RWPE2 (cell line): ENCODE data around the gene MSL3B.
A peak's percentile ranks its signal among the peaks of the same experiment; 100 is the strongest.

Experiments
- ATAC-seq: fragments of 200-7000 bp; cut with Tn5 transposase; 3 replicates; pipeline ENCODE4 v1.9.1; 2021; ENCODE audit warnings: low read depth
- DNase-seq: peaks from one replicate; pipeline ENCODE4 v3.0.0-alpha.2; 2020; ENCODE audit warnings: low spot score
- H3K27ac ChIP-seq: fragments of 450-650 bp; 2 replicates; pipeline ENCODE4 v1.5.1; 2017; ENCODE audit warnings: mild to moderate bottlenecking; ENCODE audit not compliant: poor library complexity, severe bottlenecking
- H3K27me3 ChIP-seq: fragments of 250-450 bp; sonication (Bioruptor Pico); 2 replicates; pipeline ENCODE4 v1.5.1; 2021; ENCODE audit warnings: mild to moderate bottlenecking, moderate library complexity; ENCODE audit not compliant: insufficient read depth, poor library complexity, severe bottlenecking
- H3K36me3 ChIP-seq: fragments of 250-450 bp; sonication (Bioruptor Pico); 2 replicates; pipeline ENCODE4 v1.5.1; 2020; ENCODE audit warnings: low read depth, mild to moderate bottlenecking, moderate library complexity
- H3K4me1 ChIP-seq: fragments of 250-450 bp; sonication (Bioruptor Pico); 2 replicates; pipeline ENCODE4 v1.5.1; 2021; ENCODE audit warnings: mild to moderate bottlenecking, moderate library complexity; ENCODE audit not compliant: insufficient read depth, poor library complexity, severe bottlenecking
- H3K4me3 ChIP-seq: fragments of 250-450 bp; sonication (Bioruptor Pico); 2 replicates; pipeline ENCODE4 v1.5.1; 2021; ENCODE audit warnings: mild to moderate bottlenecking, moderate library complexity; ENCODE audit not compliant: severe bottlenecking
- H3K9me3 ChIP-seq: fragments of 250-450 bp; sonication (Bioruptor Pico); 2 replicates; pipeline ENCODE4 v1.5.1; 2021; ENCODE audit warnings: mild to moderate bottlenecking, moderate library complexity; ENCODE audit not compliant: severe bottlenecking
- TF ChIP-seq, protein P1 (sequence below): fragments of 450-650 bp; IDR thresholded peaks from one replicate; pipeline ENCODE4 v1.5.1; 2017; ENCODE audit warnings: mild to moderate bottlenecking, moderate library complexity; ENCODE audit not compliant: poor library complexity, severe bottlenecking

The MSL3B gene

DNA sequence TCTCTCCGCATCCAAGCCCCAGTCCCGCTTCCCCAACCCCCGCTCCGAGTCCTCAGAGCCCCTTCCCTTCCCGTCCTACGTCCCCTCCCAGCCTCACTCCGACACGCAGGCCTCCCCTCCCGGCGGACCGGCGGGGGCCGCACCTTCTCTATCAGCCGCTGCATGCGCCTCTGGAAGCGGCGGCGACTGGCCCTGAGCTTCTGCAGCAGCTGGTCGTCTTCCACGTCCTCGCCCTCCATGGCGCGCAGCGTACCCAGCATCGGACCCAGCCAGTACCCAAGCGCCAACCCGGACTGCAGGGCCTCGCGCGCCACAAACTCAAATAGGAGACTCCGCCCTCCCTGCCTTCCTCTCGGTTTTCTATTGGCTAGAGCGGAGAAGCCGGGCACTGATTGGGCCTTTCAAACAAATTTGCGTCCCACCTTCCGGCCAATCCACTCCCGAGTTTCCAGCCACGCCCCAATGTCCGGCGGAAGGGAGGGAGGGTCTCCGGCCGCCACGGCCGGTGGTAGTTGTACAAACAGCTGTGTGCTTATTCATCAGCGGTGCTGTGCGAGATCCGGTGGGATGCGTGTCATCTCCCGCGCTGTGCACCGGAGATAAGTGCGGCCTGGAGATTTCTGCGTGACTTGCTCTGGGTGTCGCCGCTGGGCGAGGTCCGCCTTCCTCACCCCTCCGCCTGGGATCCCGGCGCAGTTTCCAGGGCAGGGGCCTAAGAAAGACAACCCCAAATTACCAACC lies 13.8 kb downstream of the MSL3B start, which contains the start of gene HJURP:
HJURP (minus strand) TSS at position 295 of the 741 bp plus-strand sequence; CDS start at position 260, 35 bp downstream.
- H3K27me3 ChIP-seq: no peaks in the 10 kb centered on the region
- peak within 1 kb of the TSS; percentile 59 for H3K27ac ChIP-seq
- ATAC-seq: peak; percentile 97
- H3K4me1 ChIP-seq: peaks cover 15% of the 10 kb centered on the region
- H3K4me3 ChIP-seq: peak within 1 kb of the TSS; percentile 67
- TF ChIP-seq, protein P1, sequence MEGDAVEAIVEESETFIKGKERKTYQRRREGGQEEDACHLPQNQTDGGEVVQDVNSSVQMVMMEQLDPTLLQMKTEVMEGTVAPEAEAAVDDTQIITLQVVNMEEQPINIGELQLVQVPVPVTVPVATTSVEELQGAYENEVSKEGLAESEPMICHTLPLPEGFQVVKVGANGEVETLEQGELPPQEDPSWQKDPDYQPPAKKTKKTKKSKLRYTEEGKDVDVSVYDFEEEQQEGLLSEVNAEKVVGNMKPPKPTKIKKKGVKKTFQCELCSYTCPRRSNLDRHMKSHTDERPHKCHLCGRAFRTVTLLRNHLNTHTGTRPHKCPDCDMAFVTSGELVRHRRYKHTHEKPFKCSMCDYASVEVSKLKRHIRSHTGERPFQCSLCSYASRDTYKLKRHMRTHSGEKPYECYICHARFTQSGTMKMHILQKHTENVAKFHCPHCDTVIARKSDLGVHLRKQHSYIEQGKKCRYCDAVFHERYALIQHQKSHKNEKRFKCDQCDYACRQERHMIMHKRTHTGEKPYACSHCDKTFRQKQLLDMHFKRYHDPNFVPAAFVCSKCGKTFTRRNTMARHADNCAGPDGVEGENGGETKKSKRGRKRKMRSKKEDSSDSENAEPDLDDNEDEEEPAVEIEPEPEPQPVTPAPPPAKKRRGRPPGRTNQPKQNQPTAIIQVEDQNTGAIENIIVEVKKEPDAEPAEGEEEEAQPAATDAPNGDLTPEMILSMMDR: no peak
- H3K36me3 ChIP-seq: peaks cover 43% of the 10 kb centered on the region
- H3K9me3 ChIP-seq: no peaks in the 10 kb centered on the region
- peak; percentile 93 for DNase-seq

DNA sequence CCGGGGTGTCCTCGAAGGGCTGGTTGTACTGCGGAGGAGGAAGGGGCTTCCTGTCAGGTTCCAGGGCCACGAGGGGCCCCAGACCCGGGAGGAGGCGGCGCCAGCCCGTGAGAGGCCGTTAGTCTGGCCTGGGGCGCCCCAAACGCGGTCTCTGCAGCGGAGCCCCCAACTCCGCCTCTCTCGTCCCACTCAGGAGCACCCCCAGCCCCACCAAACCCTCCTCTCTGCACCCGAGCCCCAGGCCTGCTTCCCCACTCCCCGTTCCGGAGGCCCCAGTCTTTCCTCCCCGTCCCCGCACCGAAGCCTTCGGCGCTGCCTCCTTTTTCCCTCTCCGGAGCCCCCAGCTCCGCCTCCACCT lies 14.3 kb downstream of the MSL3B start:
- TF ChIP-seq, protein P1: no peak
- DNase-seq (no peak), ATAC-seq (no peak)
- Histone ChIP-seq H3K27ac (peak overlapping the region; percentile 59), H3K36me3 (peaks cover 48% of the 10 kb centered on the region), H3K4me3 (peak overlapping the region; percentile 67), H3K9me3 (no peaks in the 10 kb centered on the region), H3K4me1 (peaks cover 15% of the 10 kb centered on the region), H3K27me3 (no peaks in the 10 kb centered on the region)

DNA sequence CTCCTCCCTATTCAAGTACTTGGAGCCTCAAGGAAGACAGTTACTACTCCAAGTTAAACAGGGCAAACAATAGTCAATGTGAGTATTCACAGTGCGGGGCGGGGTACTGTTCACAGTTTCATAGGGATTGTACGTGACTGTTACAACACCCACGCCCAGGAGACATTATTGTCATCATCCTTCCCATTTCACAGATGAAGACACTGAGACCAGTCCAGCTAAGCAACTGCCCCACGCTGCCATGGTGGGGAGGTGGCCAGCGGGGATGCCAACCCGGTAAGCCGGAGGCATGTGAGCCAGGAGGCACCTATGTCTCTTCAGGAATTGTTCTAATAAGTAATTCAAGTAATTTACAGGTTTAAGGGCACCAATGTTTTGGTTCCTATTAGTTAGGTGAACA lies 14.8 kb downstream of the MSL3B start:
- DNase-seq (no peak), ATAC-seq (no peak)
- H3K4me3 ChIP-seq: peak overlapping the region; percentile 67
- H3K36me3 ChIP-seq: peaks cover 53% of the 10 kb centered on the region
- H3K27me3 ChIP-seq: no peaks in the 10 kb centered on the region
- peak overlapping the region; percentile 59 for H3K27ac ChIP-seq
- H3K4me1 ChIP-seq: peaks cover 15% of the 10 kb centered on the region
- TF ChIP-seq, protein P1: no peak
- no peaks in the 10 kb centered on the region for H3K9me3 ChIP-seq

GRCh38 chr2:233852056-233852455 lies 16.1 kb downstream of the MSL3B start:
- H3K4me1 ChIP-seq: peaks cover 15% of the 10 kb centered on the region
- TF ChIP-seq, protein P1: no peak
- H3K4me3 ChIP-seq: no peak overlapping the region
- ATAC-seq (no peak), DNase-seq (no peak)
- no peak overlapping the region for H3K27ac ChIP-seq
- peaks cover 66% of the 10 kb centered on the region for H3K36me3 ChIP-seq
- no peaks in the 10 kb centered on the region for H3K27me3 ChIP-seq
- no peaks in the 10 kb centered on the region for H3K9me3 ChIP-seq

- Histone ChIP-seq H3K27ac (no peak overlapping the region), H3K36me3 (peaks cover 75% of the 10 kb centered on the region), H3K4me1 (peaks cover 15% of the 10 kb centered on the region), H3K9me3 (no peaks in the 10 kb centered on the region), H3K4me3 (no peak overlapping the region), H3K27me3 (no peaks in the 10 kb centered on the region)
- ATAC-seq (no peak), DNase-seq (no peak)
- TF ChIP-seq, protein P1: no peak
Observed at GRCh38 chr2:233851169-233851568, 17.0 kb downstream of the MSL3B start.
